ENCODE results near the gene PDZK1.

The PDZK1 gene

DNA sequence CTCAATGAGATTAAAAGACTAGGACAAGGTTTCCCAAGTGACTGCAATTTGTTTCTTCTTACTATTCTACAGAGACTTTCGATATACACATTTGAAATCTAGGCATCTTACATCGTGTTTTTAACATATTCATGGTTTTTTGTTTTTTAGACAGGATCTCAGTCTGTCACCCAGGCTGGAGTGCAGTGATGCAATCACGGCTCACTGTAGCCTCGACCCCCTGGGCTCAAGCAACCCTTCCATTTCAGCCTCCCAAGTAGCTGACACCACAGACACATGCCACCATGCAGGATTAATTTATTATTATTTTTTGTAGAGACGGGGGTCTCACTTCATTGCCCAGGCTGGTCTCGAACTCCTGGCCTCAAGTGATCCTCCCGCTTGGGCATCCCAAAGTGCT, 1.5 kb downstream of the PDZK1 start:
- TF ChIP-seq, protein P1, sequence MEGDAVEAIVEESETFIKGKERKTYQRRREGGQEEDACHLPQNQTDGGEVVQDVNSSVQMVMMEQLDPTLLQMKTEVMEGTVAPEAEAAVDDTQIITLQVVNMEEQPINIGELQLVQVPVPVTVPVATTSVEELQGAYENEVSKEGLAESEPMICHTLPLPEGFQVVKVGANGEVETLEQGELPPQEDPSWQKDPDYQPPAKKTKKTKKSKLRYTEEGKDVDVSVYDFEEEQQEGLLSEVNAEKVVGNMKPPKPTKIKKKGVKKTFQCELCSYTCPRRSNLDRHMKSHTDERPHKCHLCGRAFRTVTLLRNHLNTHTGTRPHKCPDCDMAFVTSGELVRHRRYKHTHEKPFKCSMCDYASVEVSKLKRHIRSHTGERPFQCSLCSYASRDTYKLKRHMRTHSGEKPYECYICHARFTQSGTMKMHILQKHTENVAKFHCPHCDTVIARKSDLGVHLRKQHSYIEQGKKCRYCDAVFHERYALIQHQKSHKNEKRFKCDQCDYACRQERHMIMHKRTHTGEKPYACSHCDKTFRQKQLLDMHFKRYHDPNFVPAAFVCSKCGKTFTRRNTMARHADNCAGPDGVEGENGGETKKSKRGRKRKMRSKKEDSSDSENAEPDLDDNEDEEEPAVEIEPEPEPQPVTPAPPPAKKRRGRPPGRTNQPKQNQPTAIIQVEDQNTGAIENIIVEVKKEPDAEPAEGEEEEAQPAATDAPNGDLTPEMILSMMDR (IDR thresholded peaks at IDR 0.05; ENCODE audit: low read depth, low read length) = no peak
- DNase-seq = no peak
- Histone ChIP-seq H3K36me3 (no peaks in the 10 kb centered on the region), H3K27ac (no peak overlapping the region), H3K4me3 (ENCODE audit: low read depth, low read length) (no peak overlapping the region), H3K27me3 (ENCODE audit: insufficient read depth, low read depth, severe bottlenecking) (no peaks in the 10 kb centered on the region), H3K9me3 (ENCODE audit: severe bottlenecking) (no peaks in the 10 kb centered on the region)

DNA sequence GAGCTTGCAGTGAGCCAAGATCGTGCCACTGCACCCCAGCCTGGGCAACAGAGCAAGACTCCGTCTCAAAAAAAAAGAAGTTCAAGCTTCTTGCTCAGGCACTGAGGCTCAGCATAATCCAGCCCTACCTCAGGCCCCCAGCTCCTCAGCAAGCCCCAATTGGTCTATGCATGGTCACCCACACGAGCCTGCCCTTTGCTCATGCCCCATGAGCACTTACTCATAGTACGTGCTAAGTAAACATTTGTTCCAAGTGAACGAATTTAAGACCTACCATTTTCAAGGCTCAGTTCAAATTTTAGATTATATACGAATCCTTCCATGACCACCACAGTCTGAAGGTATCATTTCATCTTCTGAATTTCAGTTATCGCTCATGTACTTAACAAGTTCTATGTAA, 4.3 kb downstream of the PDZK1 start:
- no peak overlapping the region for H3K27ac ChIP-seq
- DNase-seq = no peak
- H3K4me3 ChIP-seq (ENCODE audit: low read depth, low read length) = no peak overlapping the region
- H3K9me3 ChIP-seq (ENCODE audit: severe bottlenecking) = no peaks in the 10 kb centered on the region
- no peaks in the 10 kb centered on the region for H3K36me3 ChIP-seq
- no peaks in the 10 kb centered on the region for H3K27me3 ChIP-seq (ENCODE audit: insufficient read depth, low read depth, severe bottlenecking)
- TF ChIP-seq, protein P1 (IDR thresholded peaks at IDR 0.05; ENCODE audit: low read depth, low read length) = no peak

DNA sequence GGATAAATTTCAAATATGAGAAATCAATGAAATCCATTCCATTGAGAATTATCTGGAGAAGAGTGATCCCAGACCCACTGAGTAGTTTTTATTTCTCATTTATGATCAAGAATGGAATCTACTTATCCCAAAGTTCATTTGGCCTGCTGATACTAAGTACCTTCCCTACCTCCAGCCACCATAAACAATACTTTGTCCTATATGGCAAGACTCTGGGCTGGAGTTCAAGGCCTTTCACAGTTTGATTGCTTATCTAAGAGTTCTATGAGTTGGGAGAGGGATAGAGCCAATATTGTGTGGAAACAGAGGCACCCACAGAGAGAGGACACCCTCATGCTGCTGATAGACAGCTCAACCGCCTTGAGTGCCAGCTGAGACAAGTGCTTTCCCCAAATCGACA, 5.1 kb downstream of the PDZK1 start:
- Histone ChIP-seq H3K36me3 (no peaks in the 10 kb centered on the region), H3K27me3 (ENCODE audit: insufficient read depth, low read depth, severe bottlenecking) (no peaks in the 10 kb centered on the region), H3K27ac (no peak overlapping the region), H3K4me3 (ENCODE audit: low read depth, low read length) (no peak overlapping the region), H3K9me3 (ENCODE audit: severe bottlenecking) (no peaks in the 10 kb centered on the region)
- TF ChIP-seq, protein P1 (IDR thresholded peaks at IDR 0.05; ENCODE audit: low read depth, low read length) = no peak
- no peak for DNase-seq

DNA sequence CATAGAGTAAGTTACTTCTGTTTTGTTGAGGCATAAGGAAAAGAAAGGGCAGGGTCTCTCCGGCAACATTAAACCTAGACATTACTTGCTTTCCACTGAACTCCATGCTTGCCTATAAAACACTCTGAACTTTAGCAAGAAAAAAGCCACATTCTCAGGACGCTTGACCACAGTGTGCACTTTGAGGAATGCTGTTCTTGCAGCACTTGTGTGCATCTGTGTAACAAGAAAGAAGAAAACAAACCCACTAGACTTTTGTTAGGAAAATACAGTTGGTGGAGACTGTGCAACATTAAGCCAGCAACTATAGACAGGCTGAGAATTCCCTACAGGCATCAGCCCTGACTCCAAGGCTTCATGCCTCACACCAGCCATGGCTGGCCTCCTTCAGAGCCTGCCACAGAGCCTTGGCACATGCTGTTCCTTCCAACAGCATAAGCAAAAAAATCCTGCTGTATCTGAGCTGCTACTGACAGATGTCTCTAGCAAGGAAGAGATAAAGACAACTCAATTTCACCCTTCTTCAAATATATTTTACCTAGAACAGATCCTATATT, 5.8 kb downstream of the PDZK1 start:
- Histone ChIP-seq H3K36me3 (no peaks in the 10 kb centered on the region), H3K9me3 (ENCODE audit: severe bottlenecking) (no peaks in the 10 kb centered on the region), H3K4me3 (ENCODE audit: low read depth, low read length) (no peak overlapping the region), H3K27me3 (ENCODE audit: insufficient read depth, low read depth, severe bottlenecking) (no peaks in the 10 kb centered on the region), H3K27ac (no peak overlapping the region)
- DNase-seq = no peak
- TF ChIP-seq, protein P1 (IDR thresholded peaks at IDR 0.05; ENCODE audit: low read depth, low read length) = no peak

DNA sequence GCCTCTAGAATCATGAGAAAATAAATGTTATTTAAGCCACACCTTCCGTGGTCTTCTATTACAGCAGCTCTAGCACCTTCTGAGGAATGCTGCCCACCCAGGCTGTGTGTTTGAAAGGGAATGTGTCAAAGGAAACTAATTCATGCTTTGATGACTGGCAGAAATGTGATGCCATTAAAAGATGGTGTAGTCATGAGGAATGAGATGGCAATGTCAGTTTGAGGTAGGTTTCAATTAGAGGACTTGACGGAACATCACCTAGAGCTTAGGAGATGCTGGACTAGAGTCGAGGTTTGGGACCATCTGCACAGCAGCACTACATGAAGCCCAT, 10.6 kb downstream of the PDZK1 start:
- TF ChIP-seq, protein P1 (IDR thresholded peaks at IDR 0.05; ENCODE audit: low read depth, low read length) = no peak
- H3K27ac ChIP-seq = no peak overlapping the region
- no peaks in the 10 kb centered on the region for H3K9me3 ChIP-seq (ENCODE audit: severe bottlenecking)
- no peaks in the 10 kb centered on the region for H3K36me3 ChIP-seq
- no peak for DNase-seq
- H3K27me3 ChIP-seq (ENCODE audit: insufficient read depth, low read depth, severe bottlenecking) = no peaks in the 10 kb centered on the region
- no peak overlapping the region for H3K4me3 ChIP-seq (ENCODE audit: low read depth, low read length)
